Activated naive CD4-positive, alpha-beta T cell treated with anti-CD3 and anti-CD28 coated beads, Interleukin-2, amount 50 U/mL, for 16 hours (primary cell): ENCODE data around the gene CEP85.
A peak's percentile ranks its signal among the peaks of the same experiment; 100 is the strongest.

Source experiments
- DNase-seq: peaks from one replicate; pipeline ENCODE4 v3.0.0-alpha.2; 2020

Gene CEP85

GRCh38 chr1:26233903-26234643, at the start of gene CEP85:
Gene CEP85, plus strand, starts transcription at chr1:26234200. Its CDS starts 5,584 bp downstream, at chr1:26239784.
- peak; percentile 98 for DNase-seq

GRCh38 chr1:26184883-26185282, 49.1 kb upstream of the CEP85 start:
- DNase-seq = no peak

GRCh38 chr1:26187882-26188281, 46.1 kb upstream of the CEP85 start:
- no peak for DNase-seq

- no peak for DNase-seq
Measured at GRCh38 chr1:26188477-26188876, 45.5 kb upstream of the CEP85 start.

GRCh38 chr1:26189331-26189730, 44.7 kb upstream of the CEP85 start:
- no peak for DNase-seq

GRCh38 chr1:26189751-26190275, 44.2 kb upstream of the CEP85 start:
- no peak for DNase-seq

- DNase-seq = no peak
Measured at GRCh38 chr1:26190373-26190987, 43.5 kb upstream of the CEP85 start, which contains the start of gene CATSPER4. Gene CATSPER4, plus strand, starts transcription at chr1:26190602. Its CDS starts 26 bp downstream, at chr1:26190628.

- DNase-seq = no peak
Measured at GRCh38 chr1:26191739-26192138, 42.3 kb upstream of the CEP85 start.

- no peak for DNase-seq
Measured at GRCh38 chr1:26195805-26196204, 38.2 kb upstream of the CEP85 start.

- no peak for DNase-seq
Measured at GRCh38 chr1:26197301-26197700, 36.7 kb upstream of the CEP85 start.

- DNase-seq = no peak
Measured at GRCh38 chr1:26197813-26198212, 36.2 kb upstream of the CEP85 start.

GRCh38 chr1:26200413-26200812, 33.6 kb upstream of the CEP85 start:
- no peak for DNase-seq

- DNase-seq = no peak
Measured at GRCh38 chr1:26203642-26204318, 30.2 kb upstream of the CEP85 start.

- DNase-seq = no peak
Measured at GRCh38 chr1:26210147-26210870, 23.7 kb upstream of the CEP85 start.

GRCh38 chr1:26212726-26213125, 21.3 kb upstream of the CEP85 start:
- DNase-seq = no peak

- no peak for DNase-seq
Measured at GRCh38 chr1:26213335-26213905, 20.6 kb upstream of the CEP85 start.

- no peak for DNase-seq
Measured at GRCh38 chr1:26215246-26215645, 18.8 kb upstream of the CEP85 start.

GRCh38 chr1:26218906-26219494, 15.0 kb upstream of the CEP85 start:
- no peak for DNase-seq

- DNase-seq = no peak
Measured at GRCh38 chr1:26220199-26220912, 13.6 kb upstream of the CEP85 start.

- no peak for DNase-seq
Measured at GRCh38 chr1:26221094-26221493, 12.9 kb upstream of the CEP85 start.

- DNase-seq = no peak
Measured at GRCh38 chr1:26224606-26225005, 9.4 kb upstream of the CEP85 start.
